ENCODE data around the gene GHDC.
"Not testable (repeated sequence)": the region's sequence is repeated elsewhere in the genome, so short reads cannot be mapped to it uniquely, and the experiment has no call there.

GHDC gene

GRCh38 chr17:42202159-42202558 is 7.9 kb upstream of the GHDC start:
- no peak for DNase-seq

DNA sequence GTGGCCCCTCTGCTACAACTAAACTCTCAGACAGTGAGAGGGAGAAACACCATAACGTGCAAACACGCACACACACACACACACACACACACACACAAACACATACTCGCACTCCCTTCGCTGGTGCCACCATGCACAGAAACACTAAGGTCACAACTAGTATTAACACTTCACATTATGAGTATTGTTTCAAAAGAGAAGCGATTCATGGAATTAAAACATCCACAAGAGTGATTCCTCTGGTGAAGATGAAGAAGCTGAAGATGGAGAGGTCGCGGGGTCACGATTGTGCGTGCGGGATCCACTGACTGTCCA is 7.1 kb upstream of the GHDC start:
- DNase-seq = no peak

DNA sequence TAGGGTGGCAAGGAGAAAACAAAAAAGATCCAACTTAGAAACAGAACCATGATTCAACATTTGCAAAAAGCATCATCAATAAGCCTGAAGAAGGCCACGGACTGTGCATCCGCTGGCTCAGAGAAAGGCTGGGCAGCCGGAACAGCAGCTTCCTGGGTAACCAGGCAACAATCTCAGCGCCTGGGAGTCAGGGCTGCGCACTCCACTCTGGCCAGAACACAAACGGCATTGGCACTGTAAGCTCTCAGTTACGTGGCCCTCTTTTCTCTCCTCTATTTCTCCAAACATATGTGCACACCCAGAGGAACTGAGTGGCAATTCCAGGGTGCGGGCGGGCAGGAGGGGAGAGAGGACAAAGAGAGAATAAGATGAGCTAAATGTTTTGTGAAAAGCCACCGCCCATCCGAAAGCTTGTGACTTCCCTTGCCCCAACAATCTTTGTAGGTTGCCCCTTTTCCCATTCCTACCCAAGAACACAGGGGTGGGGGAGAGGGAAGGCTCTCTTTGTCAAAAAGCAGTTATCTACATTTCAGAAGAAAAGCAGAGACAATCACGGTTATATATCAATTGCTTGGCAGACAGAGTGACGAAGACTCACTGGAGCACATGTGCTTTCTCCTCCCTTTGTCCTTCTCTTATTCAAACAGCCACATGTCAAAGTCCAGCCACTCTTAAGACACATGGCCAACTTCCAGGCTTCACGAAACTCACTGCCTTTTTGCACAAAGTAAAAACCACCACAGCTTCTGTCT is 6.6 kb upstream of the GHDC start:
- DNase-seq = no peak

- DNase-seq = no peak
Observed at GRCh38 chr17:42199416-42200011, 5.2 kb upstream of the GHDC start.

DNA sequence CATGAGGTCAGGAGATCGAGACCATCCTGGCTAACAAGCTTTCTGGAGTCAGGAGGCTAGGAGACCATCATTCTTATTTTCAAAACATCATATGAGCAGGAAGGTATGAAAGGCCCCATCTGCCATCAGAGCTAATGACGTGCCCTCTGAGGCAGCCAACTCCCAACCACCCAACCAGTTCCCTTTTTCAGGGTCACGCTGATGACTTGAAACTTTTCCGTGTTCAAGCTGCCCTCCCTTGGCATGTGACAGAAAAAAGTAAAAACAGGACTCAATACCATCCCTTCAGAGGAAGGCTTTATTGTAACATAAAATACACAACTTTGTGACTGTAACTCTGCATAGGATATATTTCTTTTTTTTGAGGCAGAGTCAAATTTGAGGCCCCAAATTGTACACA is 4.6 kb upstream of the GHDC start:
- DNase-seq = no peak

GRCh38 chr17:42197564-42198156 is 3.4 kb upstream of the GHDC start:
- no peak for DNase-seq

DNA sequence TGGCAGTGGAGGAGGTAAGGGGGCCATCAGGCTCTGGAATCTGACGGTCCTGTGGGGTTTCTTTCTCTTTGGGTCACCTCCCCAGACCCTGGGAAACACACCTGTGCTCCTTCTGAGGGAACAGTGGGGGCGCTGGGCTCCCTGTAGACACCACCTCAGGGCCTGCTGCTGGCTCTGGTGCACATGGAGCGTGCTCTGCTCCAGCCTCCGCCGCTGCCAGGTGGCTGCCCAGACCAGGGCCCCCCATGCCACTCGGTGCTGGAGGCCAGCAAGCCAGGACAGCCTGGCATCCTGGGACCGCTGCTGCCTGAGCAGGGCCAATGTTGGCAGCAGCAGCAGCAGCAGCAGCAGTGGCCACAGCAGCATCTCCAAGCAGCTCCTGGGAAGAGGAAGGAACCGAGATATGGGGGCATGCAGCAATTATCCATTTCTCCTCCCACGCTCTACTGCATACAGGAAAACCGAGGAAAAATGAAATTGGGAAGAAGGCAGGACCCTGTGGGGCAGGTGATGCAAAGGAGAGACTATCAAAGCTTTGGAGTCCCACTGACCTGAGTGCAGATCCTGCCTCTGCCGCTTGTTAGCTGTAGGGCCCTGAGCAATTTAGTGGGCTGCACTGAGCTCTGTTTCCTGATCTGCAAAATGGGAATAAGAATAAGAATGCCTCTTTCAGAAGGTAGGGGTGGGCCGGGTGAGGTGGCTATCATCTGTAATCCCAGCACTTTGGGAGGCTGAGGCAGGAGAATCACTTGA is 902 bp downstream of the GHDC start:
- no peak for DNase-seq

GRCh38 chr17:42192189-42193126 is 1.8 kb downstream of the GHDC start:
- peak in 1 of 2 experiments; percentile 7 for DNase-seq

GRCh38 chr17:42191275-42191608 is 3.1 kb downstream of the GHDC start:
- DNase-seq = no peak

DNA sequence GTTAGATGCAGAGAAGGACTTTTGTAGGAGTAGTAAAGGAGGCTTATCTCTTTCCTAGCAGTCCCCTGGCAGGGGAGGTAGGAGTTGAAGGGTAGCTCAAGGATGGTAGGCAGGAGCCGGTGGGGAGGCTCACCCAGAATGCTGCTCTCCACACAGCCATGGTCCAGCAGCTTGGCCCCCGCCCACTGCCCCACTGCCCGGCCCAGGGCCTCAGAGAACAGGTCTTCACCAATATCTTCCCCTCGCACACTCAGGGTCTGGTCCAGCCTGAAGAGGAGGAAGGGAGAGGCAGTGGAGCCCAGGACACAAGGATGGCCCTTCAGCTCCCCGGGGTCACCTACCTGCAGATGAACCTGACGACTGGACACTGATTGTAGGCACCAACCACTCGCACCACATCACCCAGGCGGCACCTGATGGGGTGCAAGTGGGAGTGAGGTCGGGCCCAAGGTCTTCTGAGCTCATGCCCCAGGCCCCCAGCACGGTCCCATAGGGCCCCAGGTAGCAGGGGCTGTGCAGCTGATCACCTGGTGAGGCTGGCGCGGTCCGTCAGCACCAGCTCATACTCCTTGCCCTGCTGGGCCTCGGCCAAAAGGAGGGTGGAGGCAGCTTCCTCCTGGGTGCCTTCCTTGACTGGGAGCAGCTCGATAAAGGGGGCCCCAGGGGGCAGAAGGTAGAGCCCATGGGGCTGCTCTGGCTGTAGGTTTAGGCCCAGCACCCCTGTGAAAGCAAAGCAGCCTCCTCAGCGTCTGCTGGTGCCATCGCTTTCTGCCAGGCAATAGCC is 3.6 kb downstream of the GHDC start:
- DNase-seq = no peak

GRCh38 chr17:42189651-42189965 is 4.7 kb downstream of the GHDC start:
- DNase-seq = no peak

DNA sequence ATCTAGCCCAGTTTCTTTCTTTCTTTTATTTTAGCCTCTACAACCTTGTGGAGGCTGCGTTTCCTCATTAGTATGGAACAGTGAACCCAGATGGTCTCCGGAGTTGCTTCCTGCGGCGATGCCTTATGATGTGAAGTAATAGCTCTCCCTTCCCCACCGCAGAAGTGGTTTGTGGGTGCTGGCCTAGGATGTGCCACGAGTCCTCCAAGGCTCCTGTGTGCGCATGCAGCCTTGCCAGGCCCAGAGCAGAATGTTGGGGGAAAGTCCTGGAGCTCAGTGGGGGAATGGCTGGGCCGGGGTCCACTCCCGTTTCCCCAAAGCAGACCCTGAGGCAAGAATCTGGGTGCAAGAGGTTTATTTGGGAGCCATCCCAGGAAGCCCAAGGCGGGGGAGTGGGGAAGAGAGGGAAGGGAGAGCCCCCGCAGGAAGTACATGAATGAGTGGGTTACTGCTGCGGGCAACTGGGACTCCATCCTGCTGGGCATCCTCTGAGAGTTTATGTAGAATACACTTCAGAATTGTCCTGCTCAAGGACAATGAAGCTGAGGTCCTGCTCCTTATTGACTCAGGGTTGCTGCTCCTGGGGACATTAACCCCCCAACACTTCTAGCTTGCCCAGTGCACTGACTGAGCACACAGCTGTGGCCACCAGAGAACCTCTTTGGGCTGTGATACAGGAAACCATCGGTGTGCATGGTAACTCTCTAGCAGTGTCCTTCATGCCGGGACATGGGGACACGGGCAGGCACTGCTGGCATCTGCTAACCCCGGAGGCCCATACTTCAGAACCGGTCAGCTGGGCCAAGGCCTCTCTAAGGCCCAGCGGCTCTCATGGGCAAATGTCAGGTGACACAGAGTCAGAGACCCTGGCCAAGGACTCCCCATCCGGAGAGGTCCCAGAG is 5.3 kb downstream of the GHDC start:
- peak in 1 of 2 experiments; percentile 23 for DNase-seq

- no peak for DNase-seq
Observed at GRCh38 chr17:42187833-42188232, 6.5 kb downstream of the GHDC start.

DNA sequence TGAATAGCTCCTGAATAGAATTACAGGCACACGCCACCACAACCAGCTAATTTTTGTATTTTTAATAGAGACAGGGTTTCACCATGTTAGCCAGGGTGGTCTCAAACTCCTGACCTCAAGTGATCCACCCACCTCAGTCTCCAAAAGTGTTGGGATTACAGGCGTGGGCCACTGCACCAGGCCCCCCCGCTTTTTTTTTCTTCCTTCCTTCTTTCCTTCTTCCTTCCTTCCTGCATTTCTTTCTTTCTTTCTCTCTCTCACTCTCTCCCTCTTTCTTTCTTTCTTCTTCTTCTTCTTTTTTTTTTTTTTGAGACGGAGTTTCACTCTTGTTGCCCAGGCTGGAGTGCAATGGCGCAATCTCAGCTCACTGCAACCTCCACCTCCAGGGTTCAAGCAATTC is 8.1 kb downstream of the GHDC start:
- not testable (repeated sequence) for DNase-seq

DNA sequence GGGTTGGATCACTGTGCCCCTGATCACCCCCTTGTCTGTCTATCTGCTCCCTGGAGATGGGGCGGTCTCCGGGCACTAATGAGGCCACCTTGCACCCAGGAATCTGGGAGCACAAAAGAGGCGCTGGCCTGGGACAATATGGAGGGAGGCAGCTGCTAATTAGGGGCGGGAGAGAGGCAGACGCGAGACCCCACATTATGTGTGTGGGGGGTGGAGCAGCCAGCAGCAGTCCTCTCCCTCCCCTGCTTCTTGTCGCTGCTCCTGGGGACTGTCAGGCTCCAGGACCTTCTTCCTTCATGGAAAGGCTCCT is 8.7 kb downstream of the GHDC start:
- no peak for DNase-seq

- no peak for DNase-seq
Observed at GRCh38 chr17:42184713-42185620, 9.3 kb downstream of the GHDC start, which contains the start of gene HCRT. Gene HCRT (minus strand): TSS chr17:42185452. CDS start chr17:42185365, 87 bp downstream.

DNA sequence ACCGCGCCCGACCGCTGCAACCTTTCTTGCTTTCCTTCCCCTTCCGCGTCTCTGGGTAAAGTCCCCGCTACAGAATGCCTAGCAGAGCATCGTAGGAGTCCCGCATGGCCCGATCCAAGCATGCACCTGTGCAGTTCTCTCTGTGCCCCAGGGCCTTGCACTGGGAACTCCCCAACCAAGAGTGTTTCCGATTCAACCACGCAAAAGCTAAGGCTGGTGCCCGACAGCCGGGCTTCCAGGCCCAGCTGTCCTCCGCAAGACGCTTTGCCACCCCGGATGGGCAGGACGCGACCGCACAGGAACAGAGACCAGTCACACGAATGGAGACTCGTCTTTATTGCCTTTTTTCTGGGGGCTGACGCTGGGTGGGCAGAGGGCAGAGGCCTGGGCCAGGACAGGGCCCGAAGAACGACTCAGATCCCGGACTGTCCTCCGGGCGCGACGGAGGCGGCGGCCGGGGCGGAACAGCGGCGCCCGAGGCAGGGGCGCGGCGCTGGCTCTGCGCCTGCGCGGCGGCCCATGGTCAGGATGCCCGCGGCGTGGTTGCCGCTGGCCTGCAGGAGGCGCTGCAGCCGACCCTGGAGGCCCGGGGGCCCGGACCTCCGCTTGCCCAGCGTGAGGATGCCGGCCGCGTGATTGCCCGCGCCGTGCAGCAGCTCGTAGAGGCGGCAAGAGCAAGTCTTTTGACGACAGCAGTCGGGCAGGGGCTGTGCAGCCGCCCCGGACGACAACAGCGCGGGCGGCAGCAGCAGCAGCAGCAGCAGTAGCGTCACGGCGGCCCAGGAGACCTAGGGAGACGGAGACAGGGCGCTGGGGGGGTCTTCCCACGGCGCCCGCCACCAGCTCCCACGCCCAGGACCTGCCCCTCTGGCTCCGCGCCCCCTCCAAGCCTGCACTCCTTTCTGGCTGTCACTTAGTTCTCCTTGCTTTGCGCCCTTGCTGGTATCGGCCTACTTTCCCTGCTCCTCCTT is 10.3 kb downstream of the GHDC start:
- peak; percentile 59 to 87 for DNase-seq

DNA sequence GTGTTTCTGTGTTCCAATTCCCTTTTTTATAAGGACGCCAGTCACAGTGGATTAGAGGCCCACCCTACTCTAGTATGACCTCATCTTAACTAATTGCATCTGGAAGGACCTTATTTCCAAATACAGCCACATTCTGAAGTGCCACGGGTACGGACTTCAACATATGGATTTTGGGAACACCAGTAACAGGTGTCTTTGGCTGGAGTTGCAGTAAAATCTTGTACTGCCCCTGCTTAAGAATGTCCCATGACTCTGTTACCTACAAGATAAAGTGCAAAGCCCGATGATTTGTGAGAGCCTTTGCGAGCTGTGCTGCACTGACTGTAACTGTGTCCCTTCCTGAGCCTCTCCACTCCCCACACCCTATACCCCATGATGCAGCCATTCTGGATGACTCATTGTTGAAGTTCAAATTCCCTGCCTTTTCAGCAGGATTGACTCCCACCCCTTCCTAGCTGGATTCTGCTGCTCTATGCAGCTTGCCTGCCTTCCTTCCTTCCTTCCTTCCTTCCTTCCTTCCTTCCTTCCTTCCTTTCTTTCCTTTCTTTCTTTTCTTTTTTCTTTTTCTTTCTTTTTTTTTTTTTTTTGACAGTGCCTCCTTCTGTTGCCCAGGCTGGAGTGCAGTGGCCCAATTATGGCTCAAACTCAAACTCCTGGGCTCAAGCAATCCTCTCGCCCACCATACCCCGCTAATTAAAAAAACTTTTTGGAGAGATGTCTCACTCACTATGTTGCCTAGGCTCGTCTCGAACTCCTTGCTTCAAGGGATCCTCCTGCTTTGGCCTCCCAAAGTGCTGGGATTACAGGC is 11.2 kb downstream of the GHDC start:
- DNase-seq = peak; percentile 5 to 22
